ENCODE measurements around the gene ZBTB17. TPM values are rescaled to one million over a fixed set of nuclear protein-coding genes. Genes with fewer than 3 reads are reported as not detected.

Gene ZBTB17
- total RNA-seq, 1 experiment from 2014 or later: 32.0 TPM

DNA sequence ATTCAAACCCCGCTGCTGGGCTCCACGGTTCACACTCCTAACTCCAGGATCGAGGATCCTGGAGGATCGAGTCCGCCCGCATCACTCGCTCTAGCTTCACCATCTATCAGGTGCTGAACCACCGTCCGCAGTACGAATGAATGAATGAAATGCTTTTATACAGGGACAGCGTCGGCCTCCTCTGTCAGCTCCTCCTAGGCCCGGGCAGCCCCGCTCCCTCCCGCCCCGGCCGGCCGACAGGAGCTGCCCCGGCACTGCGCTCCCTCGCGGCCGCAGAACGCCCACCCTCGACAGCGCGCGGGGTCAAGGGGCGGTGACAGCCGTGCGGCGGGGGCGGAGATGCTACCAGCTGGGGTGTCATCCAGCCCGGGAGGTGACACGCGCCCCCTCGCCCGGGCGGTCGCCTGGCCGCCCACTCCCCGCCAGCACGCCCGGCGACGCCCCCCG is 520 bp downstream of the ZBTB17 start (continued):
- 0 out of 2 replicates have a peak, but pooled peaks have one; percentile 9 for TF ChIP-seq TEAD1 (CRISPR knock-in tag; IDR thresholded peaks at IDR 0.05)

DNA sequence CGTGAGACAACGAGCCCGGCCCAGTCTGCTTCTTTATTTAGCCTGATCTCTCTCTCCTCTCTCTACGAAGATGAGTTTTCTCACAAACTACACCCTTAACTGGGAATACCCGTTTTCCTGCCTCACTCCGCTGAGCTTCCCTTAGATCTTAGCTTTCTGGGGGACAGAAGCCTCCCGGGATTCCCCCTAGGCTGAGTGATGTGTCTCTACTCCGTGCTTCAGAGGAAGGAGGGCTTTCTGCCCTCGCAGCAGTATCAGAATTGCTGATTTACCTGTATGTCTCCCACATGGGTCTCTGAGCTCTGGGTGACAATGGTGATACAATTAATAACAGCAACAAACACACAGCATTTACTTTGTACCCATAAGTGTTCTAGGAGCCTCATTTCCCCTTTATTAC is 1.0 kb downstream of the ZBTB17 start:
- POLR2A ChIA-PET: no interaction called here
- Mint-ChIP-seq H3K27me3 (ENCODE audit: low read depth) (no peaks in the 10 kb centered on the region; the same call in 1 of the 2 replicates), H3K4me3 (peak overlapping the region; percentile 89), H3K4me1 (peaks cover 12% of the 10 kb centered on the region), H3K27ac (peak overlapping the region; percentile 25; the same call in 1 of the 2 replicates), H3K9me3 (peaks cover 13% of the 10 kb centered on the region), H3K36me3 (peaks cover 23% of the 10 kb centered on the region)
- CTCF ChIA-PET: interaction anchor here (0.6 to 3.1 kb wide), 24 partner anchors 10 to 443 kb away, joined by 3 to 19 read pairs (median 4); partner anchors contain the start of genes FAM131C, SPEN and SRARP
- TF ChIP-seq, protein P1, sequence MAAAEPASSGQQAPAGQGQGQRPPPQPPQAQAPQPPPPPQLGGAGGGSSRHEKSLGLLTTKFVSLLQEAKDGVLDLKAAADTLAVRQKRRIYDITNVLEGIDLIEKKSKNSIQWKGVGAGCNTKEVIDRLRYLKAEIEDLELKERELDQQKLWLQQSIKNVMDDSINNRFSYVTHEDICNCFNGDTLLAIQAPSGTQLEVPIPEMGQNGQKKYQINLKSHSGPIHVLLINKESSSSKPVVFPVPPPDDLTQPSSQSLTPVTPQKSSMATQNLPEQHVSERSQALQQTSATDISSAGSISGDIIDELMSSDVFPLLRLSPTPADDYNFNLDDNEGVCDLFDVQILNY (CRISPR knock-in tag; IDR thresholded peaks at IDR 0.05): no peak
- TF ChIP-seq, protein P2, sequence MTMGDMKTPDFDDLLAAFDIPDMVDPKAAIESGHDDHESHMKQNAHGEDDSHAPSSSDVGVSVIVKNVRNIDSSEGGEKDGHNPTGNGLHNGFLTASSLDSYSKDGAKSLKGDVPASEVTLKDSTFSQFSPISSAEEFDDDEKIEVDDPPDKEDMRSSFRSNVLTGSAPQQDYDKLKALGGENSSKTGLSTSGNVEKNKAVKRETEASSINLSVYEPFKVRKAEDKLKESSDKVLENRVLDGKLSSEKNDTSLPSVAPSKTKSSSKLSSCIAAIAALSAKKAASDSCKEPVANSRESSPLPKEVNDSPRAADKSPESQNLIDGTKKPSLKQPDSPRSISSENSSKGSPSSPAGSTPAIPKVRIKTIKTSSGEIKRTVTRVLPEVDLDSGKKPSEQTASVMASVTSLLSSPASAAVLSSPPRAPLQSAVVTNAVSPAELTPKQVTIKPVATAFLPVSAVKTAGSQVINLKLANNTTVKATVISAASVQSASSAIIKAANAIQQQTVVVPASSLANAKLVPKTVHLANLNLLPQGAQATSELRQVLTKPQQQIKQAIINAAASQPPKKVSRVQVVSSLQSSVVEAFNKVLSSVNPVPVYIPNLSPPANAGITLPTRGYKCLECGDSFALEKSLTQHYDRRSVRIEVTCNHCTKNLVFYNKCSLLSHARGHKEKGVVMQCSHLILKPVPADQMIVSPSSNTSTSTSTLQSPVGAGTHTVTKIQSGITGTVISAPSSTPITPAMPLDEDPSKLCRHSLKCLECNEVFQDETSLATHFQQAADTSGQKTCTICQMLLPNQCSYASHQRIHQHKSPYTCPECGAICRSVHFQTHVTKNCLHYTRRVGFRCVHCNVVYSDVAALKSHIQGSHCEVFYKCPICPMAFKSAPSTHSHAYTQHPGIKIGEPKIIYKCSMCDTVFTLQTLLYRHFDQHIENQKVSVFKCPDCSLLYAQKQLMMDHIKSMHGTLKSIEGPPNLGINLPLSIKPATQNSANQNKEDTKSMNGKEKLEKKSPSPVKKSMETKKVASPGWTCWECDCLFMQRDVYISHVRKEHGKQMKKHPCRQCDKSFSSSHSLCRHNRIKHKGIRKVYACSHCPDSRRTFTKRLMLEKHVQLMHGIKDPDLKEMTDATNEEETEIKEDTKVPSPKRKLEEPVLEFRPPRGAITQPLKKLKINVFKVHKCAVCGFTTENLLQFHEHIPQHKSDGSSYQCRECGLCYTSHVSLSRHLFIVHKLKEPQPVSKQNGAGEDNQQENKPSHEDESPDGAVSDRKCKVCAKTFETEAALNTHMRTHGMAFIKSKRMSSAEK (CRISPR knock-in tag; IDR thresholded peaks at IDR 0.05; ENCODE audit: borderline replicate concordance): no peak
- TF ChIP-seq NR3C1 (CRISPR knock-in tag; conservative IDR thresholded peaks at IDR 0.05; ENCODE audit: low read depth) (no peak), RELA (CRISPR knock-in tag; IDR thresholded peaks at IDR 0.05; ENCODE audit: borderline replicate concordance) (no peak), ZNF232 (CRISPR knock-in tag; IDR thresholded peaks at IDR 0.05) (no peak), RORB (CRISPR knock-in tag; IDR thresholded peaks at IDR 0.05) (no peak), ELF4 (CRISPR knock-in tag; IDR thresholded peaks at IDR 0.05; ENCODE audit: low read depth) (no peak)
- TF ChIP-seq, protein P3, sequence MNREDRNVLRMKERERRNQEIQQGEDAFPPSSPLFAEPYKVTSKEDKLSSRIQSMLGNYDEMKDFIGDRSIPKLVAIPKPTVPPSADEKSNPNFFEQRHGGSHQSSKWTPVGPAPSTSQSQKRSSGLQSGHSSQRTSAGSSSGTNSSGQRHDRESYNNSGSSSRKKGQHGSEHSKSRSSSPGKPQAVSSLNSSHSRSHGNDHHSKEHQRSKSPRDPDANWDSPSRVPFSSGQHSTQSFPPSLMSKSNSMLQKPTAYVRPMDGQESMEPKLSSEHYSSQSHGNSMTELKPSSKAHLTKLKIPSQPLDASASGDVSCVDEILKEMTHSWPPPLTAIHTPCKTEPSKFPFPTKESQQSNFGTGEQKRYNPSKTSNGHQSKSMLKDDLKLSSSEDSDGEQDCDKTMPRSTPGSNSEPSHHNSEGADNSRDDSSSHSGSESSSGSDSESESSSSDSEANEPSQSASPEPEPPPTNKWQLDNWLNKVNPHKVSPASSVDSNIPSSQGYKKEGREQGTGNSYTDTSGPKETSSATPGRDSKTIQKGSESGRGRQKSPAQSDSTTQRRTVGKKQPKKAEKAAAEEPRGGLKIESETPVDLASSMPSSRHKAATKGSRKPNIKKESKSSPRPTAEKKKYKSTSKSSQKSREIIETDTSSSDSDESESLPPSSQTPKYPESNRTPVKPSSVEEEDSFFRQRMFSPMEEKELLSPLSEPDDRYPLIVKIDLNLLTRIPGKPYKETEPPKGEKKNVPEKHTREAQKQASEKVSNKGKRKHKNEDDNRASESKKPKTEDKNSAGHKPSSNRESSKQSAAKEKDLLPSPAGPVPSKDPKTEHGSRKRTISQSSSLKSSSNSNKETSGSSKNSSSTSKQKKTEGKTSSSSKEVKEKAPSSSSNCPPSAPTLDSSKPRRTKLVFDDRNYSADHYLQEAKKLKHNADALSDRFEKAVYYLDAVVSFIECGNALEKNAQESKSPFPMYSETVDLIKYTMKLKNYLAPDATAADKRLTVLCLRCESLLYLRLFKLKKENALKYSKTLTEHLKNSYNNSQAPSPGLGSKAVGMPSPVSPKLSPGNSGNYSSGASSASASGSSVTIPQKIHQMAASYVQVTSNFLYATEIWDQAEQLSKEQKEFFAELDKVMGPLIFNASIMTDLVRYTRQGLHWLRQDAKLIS (CRISPR knock-in tag; IDR thresholded peaks at IDR 0.05; ENCODE audit: borderline replicate concordance): no peak
- TF ChIP-seq, protein P4, sequence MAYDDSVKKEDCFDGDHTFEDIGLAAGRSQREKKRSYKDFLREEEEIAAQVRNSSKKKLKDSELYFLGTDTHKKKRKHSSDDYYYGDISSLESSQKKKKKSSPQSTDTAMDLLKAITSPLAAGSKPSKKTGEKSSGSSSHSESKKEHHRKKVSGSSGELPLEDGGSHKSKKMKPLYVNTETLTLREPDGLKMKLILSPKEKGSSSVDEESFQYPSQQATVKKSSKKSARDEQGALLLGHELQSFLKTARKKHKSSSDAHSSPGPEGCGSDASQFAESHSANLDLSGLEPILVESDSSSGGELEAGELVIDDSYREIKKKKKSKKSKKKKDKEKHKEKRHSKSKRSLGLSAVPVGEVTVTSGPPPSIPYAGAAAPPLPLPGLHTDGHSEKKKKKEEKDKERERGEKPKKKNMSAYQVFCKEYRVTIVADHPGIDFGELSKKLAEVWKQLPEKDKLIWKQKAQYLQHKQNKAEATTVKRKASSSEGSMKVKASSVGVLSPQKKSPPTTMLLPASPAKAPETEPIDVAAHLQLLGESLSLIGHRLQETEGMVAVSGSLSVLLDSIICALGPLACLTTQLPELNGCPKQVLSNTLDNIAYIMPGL (CRISPR knock-in tag; IDR thresholded peaks at IDR 0.05): no peak
- TF ChIP-seq, protein P5, sequence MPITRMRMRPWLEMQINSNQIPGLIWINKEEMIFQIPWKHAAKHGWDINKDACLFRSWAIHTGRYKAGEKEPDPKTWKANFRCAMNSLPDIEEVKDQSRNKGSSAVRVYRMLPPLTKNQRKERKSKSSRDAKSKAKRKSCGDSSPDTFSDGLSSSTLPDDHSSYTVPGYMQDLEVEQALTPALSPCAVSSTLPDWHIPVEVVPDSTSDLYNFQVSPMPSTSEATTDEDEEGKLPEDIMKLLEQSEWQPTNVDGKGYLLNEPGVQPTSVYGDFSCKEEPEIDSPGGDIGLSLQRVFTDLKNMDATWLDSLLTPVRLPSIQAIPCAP (CRISPR knock-in tag; IDR thresholded peaks at IDR 0.05): no peak
- TF ChIP-seq, protein P6, sequence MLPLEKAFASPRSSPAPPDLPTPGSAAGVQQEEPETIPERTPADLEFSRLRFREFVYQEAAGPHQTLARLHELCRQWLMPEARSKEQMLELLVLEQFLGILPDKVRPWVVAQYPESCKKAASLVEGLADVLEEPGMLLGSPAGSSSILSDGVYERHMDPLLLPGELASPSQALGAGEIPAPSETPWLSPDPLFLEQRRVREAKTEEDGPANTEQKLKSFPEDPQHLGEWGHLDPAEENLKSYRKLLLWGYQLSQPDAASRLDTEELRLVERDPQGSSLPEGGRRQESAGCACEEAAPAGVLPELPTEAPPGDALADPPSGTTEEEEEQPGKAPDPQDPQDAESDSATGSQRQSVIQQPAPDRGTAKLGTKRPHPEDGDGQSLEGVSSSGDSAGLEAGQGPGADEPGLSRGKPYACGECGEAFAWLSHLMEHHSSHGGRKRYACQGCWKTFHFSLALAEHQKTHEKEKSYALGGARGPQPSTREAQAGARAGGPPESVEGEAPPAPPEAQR (CRISPR knock-in tag; IDR thresholded peaks at IDR 0.05): no peak
- DNase-seq (ENCODE audit: low spot score) (no peak), ATAC-seq (no peak)

All from WTC11 (cell line).